ENCODE data around the gene RTN4RL1.
"Not testable (repeated sequence)": the region's sequence is repeated elsewhere in the genome, so short reads cannot be mapped to it uniquely, and the experiment has no call there.

Gene RTN4RL1

DNA sequence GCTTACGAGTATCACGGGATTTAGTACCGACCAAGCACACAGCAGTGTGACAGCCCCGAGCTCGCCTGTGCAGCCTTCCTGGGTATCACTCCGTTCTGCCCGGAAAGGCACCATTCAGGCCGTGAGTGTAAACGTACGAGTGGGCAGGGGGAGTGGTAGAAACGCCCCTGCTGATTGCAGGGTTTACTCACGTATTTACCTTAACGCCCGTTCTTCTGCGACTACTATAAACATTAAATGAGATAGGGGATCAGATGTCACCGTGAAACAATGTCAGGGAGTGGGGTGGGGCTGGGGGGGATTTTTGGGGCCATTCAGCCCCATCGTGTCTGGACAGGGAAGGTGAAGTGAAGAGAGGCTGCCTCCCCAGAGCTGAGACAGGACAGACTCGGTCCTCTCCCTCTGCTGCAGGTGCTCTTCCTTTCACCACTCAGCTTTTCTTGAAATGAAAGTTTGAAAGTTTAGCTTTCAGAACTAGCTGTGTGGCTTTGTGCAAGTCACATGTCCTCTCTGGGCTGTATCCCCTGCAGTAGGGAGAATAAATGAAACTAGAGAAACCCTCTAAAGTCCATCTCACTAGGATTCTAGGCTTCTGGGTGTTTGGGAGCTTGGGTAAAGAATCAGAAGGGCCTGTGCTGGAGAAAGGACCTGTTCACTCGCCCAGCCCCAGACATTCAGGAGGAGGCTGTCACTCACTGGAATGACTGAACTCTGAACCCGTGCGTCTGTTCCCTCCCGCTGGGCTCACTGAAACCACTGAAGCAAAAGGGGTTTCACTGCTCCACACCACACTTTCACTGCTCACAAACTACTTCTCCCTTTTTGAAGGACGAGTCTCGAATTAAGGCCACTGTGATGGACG lies 128.7 kb downstream of the RTN4RL1 start:
- no peak for DNase-seq (ENCODE audit: low read depth)

DNA sequence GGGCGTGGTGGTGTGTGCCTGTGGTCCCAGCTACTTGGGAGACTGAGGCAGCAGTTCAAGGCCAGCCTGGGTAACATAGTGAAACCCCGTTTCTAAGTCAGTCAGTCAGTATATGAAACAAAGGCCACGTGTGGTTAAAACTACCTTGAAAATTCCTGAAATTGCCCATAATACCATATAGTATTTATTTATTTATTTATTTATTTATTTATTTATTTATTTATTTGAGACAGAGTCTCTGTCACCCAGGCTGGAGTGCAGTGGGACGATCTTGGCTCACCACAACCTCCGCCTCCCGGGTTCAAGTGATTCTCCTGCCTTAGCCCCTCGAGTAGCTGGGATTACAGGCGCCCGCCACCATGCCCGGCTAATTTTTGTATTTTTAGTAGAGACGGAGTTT lies 129.7 kb downstream of the RTN4RL1 start:
- not testable (repeated sequence) for DNase-seq (ENCODE audit: low read depth)

DNA sequence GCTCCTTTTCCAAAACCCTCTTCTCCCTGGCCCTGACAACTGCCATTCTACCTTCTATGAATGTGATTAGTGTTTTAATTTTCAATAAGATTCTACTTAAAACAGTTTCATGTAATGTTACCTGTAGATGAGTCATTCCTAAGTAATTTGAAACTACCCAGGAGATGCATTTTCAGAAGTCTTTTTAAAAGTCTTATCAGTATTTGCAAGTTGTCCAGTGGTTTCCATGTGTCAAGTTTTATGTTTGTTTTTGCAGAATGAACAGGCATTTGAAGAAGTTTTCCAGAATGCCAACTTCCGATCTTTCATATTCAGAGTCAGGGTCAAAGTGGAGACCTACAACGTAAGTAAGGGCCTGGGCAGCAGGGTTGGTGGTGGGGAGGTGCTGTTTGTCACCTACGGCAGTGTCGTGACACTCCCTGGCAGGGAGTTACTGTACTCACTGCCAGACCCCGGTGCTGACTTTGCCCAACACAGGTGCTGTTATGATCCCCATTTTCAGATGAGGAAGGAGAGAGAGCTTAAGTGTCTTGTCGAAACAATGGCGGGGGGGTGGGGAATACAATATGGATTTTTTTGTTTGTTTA lies 130.3 kb downstream of the RTN4RL1 start:
- no peak for DNase-seq (ENCODE audit: low read depth)

DNA sequence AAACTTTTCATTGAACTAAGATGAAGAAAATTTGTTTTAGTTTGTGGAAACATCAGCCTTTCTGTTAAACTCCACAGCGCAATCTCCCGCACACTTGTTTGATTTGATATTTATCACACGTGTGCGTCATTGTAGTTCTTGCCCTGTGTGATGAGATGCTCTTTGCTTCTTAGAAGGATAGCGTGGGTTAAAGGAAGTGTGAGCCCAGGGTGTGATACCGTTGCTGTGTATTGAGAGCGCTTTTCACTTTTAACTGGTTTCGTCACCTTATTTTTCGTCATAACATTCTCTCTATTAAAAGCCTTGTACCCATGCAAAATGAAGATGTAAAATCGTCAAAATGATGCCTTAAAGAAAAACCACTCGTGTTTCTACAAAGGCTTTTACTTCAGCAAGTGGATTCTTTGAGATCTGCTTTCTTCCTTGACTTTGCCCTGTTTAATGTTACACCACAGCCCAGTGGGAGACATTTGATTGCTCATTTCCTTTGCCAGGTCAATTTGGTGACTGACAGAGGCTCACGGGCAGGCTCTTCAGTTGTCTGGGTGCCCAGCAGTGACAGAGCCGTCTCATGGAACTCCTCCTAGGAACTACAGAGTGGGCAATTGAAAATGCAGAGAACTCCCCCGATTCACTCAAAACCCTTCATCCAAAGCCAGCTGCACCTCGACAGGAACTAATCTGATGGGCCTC lies 134.2 kb downstream of the RTN4RL1 start:
- DNase-seq (ENCODE audit: low read depth): no peak

DNA sequence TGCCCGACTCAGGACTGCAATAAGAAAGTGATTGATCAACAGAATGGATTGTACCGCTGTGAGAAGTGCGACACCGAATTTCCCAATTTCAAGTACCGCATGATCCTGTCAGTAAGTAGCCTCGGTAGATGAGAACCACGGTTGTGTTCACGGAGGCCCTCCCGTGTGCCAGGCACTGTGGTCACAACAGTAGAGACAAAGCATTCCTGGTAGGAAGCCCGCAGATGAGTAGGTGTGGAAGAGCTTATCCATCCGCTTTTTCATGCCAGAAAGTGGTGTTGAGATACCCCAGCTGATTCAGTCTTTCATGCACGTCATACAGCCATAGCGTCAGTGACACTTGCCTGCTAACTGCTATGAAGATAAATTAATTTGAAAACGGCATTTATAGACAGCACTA lies 136.4 kb downstream of the RTN4RL1 start:
- no peak for DNase-seq (ENCODE audit: low read depth)

Measured in stimulated activated CD8-positive, alpha-beta memory T cell treated with anti-CD3 and anti-CD28 coated beads, Interleukin-15, amount 100 ng/mL, for 24 hours (primary cell).